Smooth muscle cell (in vitro differentiated cells): ENCODE results near the gene ZMIZ1. TPM values are rescaled to one million over a fixed set of nuclear protein-coding genes. Genes with fewer than 3 reads are reported as not detected.

Experiments
- DNase-seq: peaks from one replicate; lab custom pipeline; 2025; ENCODE audit not compliant: unreplicated experiment; lab: John Stamatoyannopoulos, UW
- H2AFZ ChIP-seq: fragments of 200-600 bp; sonication (generic); 2 replicates; pipeline ENCODE4 v1.6.0; 2016; ENCODE audit warnings: antibody characterized with exemption, low read depth, mild to moderate bottlenecking
- H3F3A ChIP-seq: fragments of 200-600 bp; sonication (generic); 2 replicates; pipeline ENCODE4 v1.6.0; 2017; ENCODE audit warnings: antibody characterized with exemption, low read depth
- H3K27ac ChIP-seq: fragments of 200-600 bp; sonication (generic); 2 replicates; pipeline ENCODE4 v1.5.1; 2016; ENCODE audit warnings: low read depth, mild to moderate bottlenecking
- H3K27me3 ChIP-seq: fragments of 200-600 bp; sonication (generic); 2 replicates; pipeline ENCODE4 v1.6.1; 2016; ENCODE audit warnings: low read depth, mild to moderate bottlenecking
- H3K36me3 ChIP-seq: fragments of 200-600 bp; sonication (generic); 2 replicates; pipeline ENCODE4 v1.5.1; 2016; ENCODE audit warnings: low read depth
- H3K4me1 ChIP-seq: fragments of 200-600 bp; sonication (generic); 2 replicates; pipeline ENCODE4 v1.5.1; 2016; ENCODE audit warnings: low read depth
- H3K4me2 ChIP-seq: fragments of 200-600 bp; sonication (generic); 2 replicates; pipeline ENCODE4 v1.6.0; 2016; ENCODE audit warnings: mild to moderate bottlenecking
- H3K4me3 ChIP-seq: fragments of 200-600 bp; sonication (generic); 2 replicates; pipeline ENCODE4 v1.5.1; 2016; ENCODE audit warnings: mild to moderate bottlenecking
- H3K79me2 ChIP-seq: fragments of 200-600 bp; sonication (generic); 2 replicates; pipeline ENCODE4 v1.6.0; 2016; ENCODE audit warnings: low read depth, mild to moderate bottlenecking
- H3K9ac ChIP-seq: fragments of 200-600 bp; sonication (generic); 2 replicates; pipeline ENCODE4 v1.6.0; 2016; ENCODE audit warnings: low read depth
- H3K9me3 ChIP-seq: fragments of 200-600 bp; sonication (generic); replicated peaks from 2 replicates; pipeline ENCODE4 v1.5.1; 2016; ENCODE audit warnings: low read depth
- H4K20me1 ChIP-seq: fragments of 200-600 bp; sonication (generic); 2 replicates; pipeline ENCODE4 v1.6.0; 2016; ENCODE audit warnings: low read depth
- WGBS: methylation state at CpG from one replicate; pipeline ENCODE4 v1.1.7; 2016; ENCODE audit warnings: low lambda C conversion rate; 5-methylcytosine and 5-hydroxymethylcytosine counted together
- polyA plus RNA-seq: library from polyadenylated mRNA; unstranded; fragments of >200 nt; fragmentation: Nextera tagmentation; extraction: Ambion mirVana; gene quantifications from 2 replicates; pipeline ENCODE4 v1.2.1, GENCODE V29; 2016
- total RNA-seq: library from RNA; depleted of rRNA; stranded (reverse); fragments of >200 nt; gene quantifications from 2 replicates; pipeline ENCODE4 v1.2.3, GENCODE V29; 2014
- TF ChIP-seq, protein P1 (sequence below): fragments of 200-600 bp; sonication (generic); IDR thresholded peaks from 2 replicates; pipeline ENCODE4 v1.5.1; 2017; ENCODE audit warnings: borderline replicate concordance, mild to moderate bottlenecking, antibody characterized with exemption; ENCODE audit not compliant: insufficient read depth, poor library complexity, severe bottlenecking

Gene ZMIZ1
- total and polyA plus RNA-seq, 2 experiments from 2014 or later: 24.2 to 31.3 TPM

DNA sequence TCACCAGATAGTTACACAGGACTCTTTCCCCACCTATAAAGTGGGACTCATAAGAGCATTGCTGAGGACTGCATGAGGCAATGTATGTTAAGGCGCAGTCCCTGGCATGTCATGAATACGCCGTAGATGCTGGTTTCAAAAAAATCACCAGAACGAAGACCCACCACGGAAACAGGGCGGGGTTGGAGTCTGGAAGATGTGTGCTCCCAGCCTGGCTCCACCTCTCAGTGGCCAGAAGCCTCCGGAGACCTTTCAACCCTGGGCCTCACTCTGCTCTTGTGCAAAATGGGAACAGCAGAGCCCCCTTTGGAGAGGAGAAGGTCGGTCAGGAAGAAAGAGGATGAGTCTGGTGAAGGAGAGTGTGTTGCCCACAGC lies 12.4 kb upstream of the ZMIZ1 start:
- no peak for DNase-seq
- Histone ChIP-seq H3F3A (no peaks in the 10 kb centered on the region), H2AFZ (no peak overlapping the region), H3K79me2 (no peaks in the 10 kb centered on the region), H3K27ac (no peak overlapping the region), H3K9ac (no peak overlapping the region), H3K4me2 (no peak overlapping the region), H3K4me3 (no peak overlapping the region), H4K20me1 (no peaks in the 10 kb centered on the region), H3K9me3 (no peaks in the 10 kb centered on the region), H3K27me3 (no peaks in the 10 kb centered on the region), H3K4me1 (peaks cover 5% of the 10 kb centered on the region), H3K36me3 (no peaks in the 10 kb centered on the region)
- TF ChIP-seq, protein P1, sequence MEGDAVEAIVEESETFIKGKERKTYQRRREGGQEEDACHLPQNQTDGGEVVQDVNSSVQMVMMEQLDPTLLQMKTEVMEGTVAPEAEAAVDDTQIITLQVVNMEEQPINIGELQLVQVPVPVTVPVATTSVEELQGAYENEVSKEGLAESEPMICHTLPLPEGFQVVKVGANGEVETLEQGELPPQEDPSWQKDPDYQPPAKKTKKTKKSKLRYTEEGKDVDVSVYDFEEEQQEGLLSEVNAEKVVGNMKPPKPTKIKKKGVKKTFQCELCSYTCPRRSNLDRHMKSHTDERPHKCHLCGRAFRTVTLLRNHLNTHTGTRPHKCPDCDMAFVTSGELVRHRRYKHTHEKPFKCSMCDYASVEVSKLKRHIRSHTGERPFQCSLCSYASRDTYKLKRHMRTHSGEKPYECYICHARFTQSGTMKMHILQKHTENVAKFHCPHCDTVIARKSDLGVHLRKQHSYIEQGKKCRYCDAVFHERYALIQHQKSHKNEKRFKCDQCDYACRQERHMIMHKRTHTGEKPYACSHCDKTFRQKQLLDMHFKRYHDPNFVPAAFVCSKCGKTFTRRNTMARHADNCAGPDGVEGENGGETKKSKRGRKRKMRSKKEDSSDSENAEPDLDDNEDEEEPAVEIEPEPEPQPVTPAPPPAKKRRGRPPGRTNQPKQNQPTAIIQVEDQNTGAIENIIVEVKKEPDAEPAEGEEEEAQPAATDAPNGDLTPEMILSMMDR: no peak
- WGBS: 76% methylated on average over 8 of the region's 8 CpGs

DNA sequence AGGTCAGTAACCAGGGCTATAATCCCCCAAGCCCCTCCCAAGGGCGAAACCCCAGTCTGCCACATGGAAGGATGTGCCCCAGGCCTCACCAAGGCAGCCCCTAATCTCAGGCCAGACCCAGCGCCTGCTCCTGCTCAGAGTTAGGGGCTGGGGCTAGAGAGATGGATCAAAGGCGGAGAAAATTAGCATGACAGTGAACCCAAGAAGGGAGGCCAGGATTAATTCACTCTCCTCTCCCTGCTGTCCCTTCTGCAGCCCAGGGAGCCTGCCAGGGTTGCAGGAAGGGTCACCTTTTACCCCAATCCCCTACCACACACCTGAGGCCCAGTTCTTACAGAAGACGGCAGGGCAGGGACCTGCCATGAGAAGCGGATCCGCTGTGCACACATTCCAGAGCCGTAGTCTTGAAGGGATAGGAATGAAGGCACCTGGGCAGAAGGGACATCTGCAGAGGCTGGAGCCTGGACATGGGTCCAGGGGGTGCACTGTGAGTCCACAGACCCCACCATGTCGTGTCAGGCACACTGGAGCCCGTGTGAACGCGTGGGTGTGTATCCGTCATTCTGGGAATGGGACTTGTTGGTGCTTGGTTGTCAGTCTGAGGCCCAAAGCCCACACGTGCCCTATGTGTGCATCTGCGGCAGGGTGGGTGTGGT lies 11.9 kb upstream of the ZMIZ1 start:
- Histone ChIP-seq H4K20me1 (no peaks in the 10 kb centered on the region), H3K4me3 (no peak overlapping the region), H3K4me1 (peaks cover 5% of the 10 kb centered on the region), H3K36me3 (no peaks in the 10 kb centered on the region), H3K79me2 (no peaks in the 10 kb centered on the region), H3K9me3 (no peaks in the 10 kb centered on the region), H3K27me3 (no peaks in the 10 kb centered on the region), H2AFZ (no peak overlapping the region), H3K27ac (no peak overlapping the region), H3K4me2 (no peak overlapping the region), H3K9ac (no peak overlapping the region), H3F3A (no peaks in the 10 kb centered on the region)
- TF ChIP-seq, protein P1: no peak
- 80% methylated on average over 14 of the region's 14 CpGs for WGBS
- DNase-seq: no peak

DNA sequence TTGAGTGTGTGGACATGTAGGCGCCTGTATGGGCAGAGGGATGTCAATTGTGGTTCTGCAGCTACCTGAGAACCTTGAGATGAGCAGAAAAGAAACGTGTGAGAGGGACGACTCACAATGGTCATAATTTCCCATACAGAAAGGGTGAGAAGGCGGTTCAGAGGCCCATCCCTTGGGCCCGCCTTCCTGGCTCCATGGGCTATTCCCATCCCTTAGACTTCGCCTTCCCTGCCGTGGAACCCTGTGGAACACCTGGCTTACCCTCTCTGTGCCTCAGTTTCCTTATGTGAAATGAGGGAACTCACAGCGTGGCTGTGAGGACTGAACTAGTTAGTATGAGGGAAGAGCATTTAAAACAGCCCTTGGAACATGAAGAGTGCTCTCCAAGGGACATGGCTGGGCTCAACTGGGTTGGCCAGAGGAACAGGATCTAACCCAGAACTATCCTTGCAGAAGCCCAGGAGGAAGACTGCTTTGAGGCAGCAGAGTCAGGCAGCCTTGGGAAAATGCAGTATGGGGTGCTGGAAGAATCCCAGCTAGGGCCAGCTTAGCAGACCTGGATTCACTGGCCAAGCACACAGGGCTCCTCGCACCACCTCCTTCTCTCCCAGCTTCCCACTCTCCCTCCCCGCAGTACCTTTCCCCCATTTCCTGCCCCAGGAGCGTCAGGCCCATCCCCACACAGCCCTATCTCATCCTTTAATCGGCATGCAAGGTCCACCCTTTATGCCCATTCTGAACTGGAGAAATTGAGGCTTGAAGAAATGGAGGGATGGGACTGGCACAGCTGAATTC lies 11.1 kb upstream of the ZMIZ1 start:
- DNase-seq: no peak
- Histone ChIP-seq H3K4me1 (peaks cover 5% of the 10 kb centered on the region), H3K4me2 (no peak overlapping the region), H2AFZ (no peak overlapping the region), H3F3A (no peaks in the 10 kb centered on the region), H3K9ac (no peak overlapping the region), H3K27me3 (no peaks in the 10 kb centered on the region), H4K20me1 (no peaks in the 10 kb centered on the region), H3K79me2 (no peaks in the 10 kb centered on the region), H3K36me3 (no peaks in the 10 kb centered on the region), H3K4me3 (no peak overlapping the region), H3K9me3 (no peaks in the 10 kb centered on the region), H3K27ac (no peak overlapping the region)
- TF ChIP-seq, protein P1: no peak
- WGBS: 92% methylated on average over 12 of the region's 12 CpGs
